ENCODE data around the gene SGSM2.

The SGSM2 gene, protein sequence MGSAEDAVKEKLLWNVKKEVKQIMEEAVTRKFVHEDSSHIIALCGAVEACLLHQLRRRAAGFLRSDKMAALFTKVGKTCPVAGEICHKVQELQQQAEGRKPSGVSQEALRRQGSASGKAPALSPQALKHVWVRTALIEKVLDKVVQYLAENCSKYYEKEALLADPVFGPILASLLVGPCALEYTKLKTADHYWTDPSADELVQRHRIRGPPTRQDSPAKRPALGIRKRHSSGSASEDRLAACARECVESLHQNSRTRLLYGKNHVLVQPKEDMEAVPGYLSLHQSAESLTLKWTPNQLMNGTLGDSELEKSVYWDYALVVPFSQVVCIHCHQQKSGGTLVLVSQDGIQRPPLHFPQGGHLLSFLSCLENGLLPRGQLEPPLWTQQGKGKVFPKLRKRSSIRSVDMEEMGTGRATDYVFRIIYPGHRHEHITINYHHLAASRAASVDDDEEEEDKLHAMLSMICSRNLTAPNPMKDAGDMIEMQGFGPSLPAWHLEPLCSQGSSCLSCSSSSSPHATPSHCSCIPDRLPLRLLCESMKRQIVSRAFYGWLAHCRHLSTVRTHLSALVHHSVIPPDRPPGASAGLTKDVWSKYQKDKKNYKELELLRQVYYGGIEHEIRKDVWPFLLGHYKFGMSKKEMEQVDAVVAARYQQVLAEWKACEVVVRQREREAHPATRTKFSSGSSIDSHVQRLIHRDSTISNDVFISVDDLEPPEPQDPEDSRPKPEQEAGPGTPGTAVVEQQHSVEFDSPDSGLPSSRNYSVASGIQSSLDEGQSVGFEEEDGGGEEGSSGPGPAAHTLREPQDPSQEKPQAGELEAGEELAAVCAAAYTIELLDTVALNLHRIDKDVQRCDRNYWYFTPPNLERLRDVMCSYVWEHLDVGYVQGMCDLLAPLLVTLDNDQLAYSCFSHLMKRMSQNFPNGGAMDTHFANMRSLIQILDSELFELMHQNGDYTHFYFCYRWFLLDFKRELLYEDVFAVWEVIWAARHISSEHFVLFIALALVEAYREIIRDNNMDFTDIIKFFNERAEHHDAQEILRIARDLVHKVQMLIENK

GRCh38 chr17:2336852-2337543, at the start of gene SGSM2:
TSS of gene SGSM2 (plus strand) at chr17:2337501. CDS start at chr17:2337689, 188 bp downstream.
- Histone ChIP-seq H3K36me3 (ENCODE audit: insufficient read depth, low read length) (peaks cover 45% of the 10 kb centered on the region), H3K9me3 (ENCODE audit: low read depth, low read length) (no peaks in the 10 kb centered on the region), H3K9ac (ENCODE audit: insufficient read length) (peak within 1 kb of the TSS; percentile 98), H3K27ac (peak within 1 kb of the TSS; percentile 86), H3K4me3 (peak within 1 kb of the TSS; percentile 97)
- TF ChIP-seq FOXP2 (optimal IDR thresholded peaks at IDR 0.05; ENCODE audit: control extremely low read depth, extremely low read length, insufficient read depth): no peak
- no peak for TF ChIP-seq POLR2AphosphoS5 (IDR thresholded peaks at IDR 0.05; ENCODE audit: borderline replicate concordance, low read depth, low read length)
- TF ChIP-seq EZH2 (IDR thresholded peaks at IDR 0.05): no peak
- DNase-seq (ENCODE audit: low read depth, low spot score): no peak

- no peak overlapping the region for H3K4me3 ChIP-seq
- no peaks in the 10 kb centered on the region for H3K9me3 ChIP-seq (ENCODE audit: low read depth, low read length)
- H3K9ac ChIP-seq (ENCODE audit: insufficient read length): no peak overlapping the region
- H3K36me3 ChIP-seq (ENCODE audit: insufficient read depth, low read length): peaks cover 51% of the 10 kb centered on the region
- TF ChIP-seq EZH2 (IDR thresholded peaks at IDR 0.05) (no peak), FOXP2 (optimal IDR thresholded peaks at IDR 0.05; ENCODE audit: control extremely low read depth, extremely low read length, insufficient read depth) (no peak), POLR2AphosphoS5 (IDR thresholded peaks at IDR 0.05; ENCODE audit: borderline replicate concordance, low read depth, low read length) (no peak)
- no peak overlapping the region for H3K27ac ChIP-seq
- no peak for DNase-seq (ENCODE audit: low read depth, low spot score)
Observed at GRCh38 chr17:2289878-2290478, 47.3 kb upstream of the SGSM2 start.

- DNase-seq (ENCODE audit: low read depth, low spot score): no peak
- no peak overlapping the region for H3K4me3 ChIP-seq
- peaks cover 58% of the 10 kb centered on the region for H3K36me3 ChIP-seq (ENCODE audit: insufficient read depth, low read length)
- no peak overlapping the region for H3K9ac ChIP-seq (ENCODE audit: insufficient read length)
- H3K27ac ChIP-seq: no peak overlapping the region
- H3K9me3 ChIP-seq (ENCODE audit: low read depth, low read length): no peaks in the 10 kb centered on the region
- TF ChIP-seq FOXP2 (optimal IDR thresholded peaks at IDR 0.05; ENCODE audit: control extremely low read depth, extremely low read length, insufficient read depth): no peak
- TF ChIP-seq POLR2AphosphoS5 (IDR thresholded peaks at IDR 0.05; ENCODE audit: borderline replicate concordance, low read depth, low read length): no peak
- TF ChIP-seq EZH2 (IDR thresholded peaks at IDR 0.05): no peak
Observed at GRCh38 chr17:2292100-2292499, 45.2 kb upstream of the SGSM2 start.

- TF ChIP-seq EZH2 (IDR thresholded peaks at IDR 0.05) (no peak), POLR2AphosphoS5 (IDR thresholded peaks at IDR 0.05; ENCODE audit: borderline replicate concordance, low read depth, low read length) (no peak), FOXP2 (optimal IDR thresholded peaks at IDR 0.05; ENCODE audit: control extremely low read depth, extremely low read length, insufficient read depth) (no peak)
- no peak for DNase-seq (ENCODE audit: low read depth, low spot score)
- Histone ChIP-seq H3K9me3 (ENCODE audit: low read depth, low read length) (no peaks in the 10 kb centered on the region), H3K36me3 (ENCODE audit: insufficient read depth, low read length) (peaks cover 68% of the 10 kb centered on the region), H3K9ac (ENCODE audit: insufficient read length) (no peak overlapping the region), H3K27ac (no peak overlapping the region), H3K4me3 (no peak overlapping the region)
Observed at GRCh38 chr17:2295575-2295974, 41.7 kb upstream of the SGSM2 start.

DNA sequence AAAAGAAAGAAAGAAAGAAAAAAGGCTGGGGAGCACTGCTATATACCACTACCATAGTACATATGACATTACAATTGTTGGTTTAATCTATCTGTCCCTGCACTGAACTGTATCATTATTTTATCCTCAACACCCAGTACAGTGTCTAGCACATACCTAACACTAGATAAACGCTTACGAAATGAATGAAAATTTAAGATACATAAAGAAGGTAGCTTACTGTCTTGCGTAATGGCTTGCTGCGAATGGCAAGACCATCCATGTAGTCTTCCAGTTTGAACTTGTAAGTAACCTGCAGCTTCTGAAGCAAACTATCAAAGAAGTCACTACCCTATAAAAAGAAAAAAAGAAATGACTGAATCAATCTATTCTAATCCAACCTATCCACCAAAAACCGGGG, 40.3 kb upstream of the SGSM2 start:
- Histone ChIP-seq H3K9me3 (ENCODE audit: low read depth, low read length) (no peaks in the 10 kb centered on the region), H3K36me3 (ENCODE audit: insufficient read depth, low read length) (peaks cover 64% of the 10 kb centered on the region), H3K9ac (ENCODE audit: insufficient read length) (no peak overlapping the region), H3K4me3 (no peak overlapping the region), H3K27ac (no peak overlapping the region)
- TF ChIP-seq FOXP2 (optimal IDR thresholded peaks at IDR 0.05; ENCODE audit: control extremely low read depth, extremely low read length, insufficient read depth): no peak
- no peak for TF ChIP-seq POLR2AphosphoS5 (IDR thresholded peaks at IDR 0.05; ENCODE audit: borderline replicate concordance, low read depth, low read length)
- TF ChIP-seq EZH2 (IDR thresholded peaks at IDR 0.05): no peak
- no peak for DNase-seq (ENCODE audit: low read depth, low spot score)

GRCh38 chr17:2299136-2299535, 38.2 kb upstream of the SGSM2 start:
- TF ChIP-seq EZH2 (IDR thresholded peaks at IDR 0.05): no peak
- no peak for DNase-seq (ENCODE audit: low read depth, low spot score)
- Histone ChIP-seq H3K27ac (no peak overlapping the region), H3K4me3 (no peak overlapping the region), H3K9me3 (ENCODE audit: low read depth, low read length) (no peaks in the 10 kb centered on the region), H3K9ac (ENCODE audit: insufficient read length) (no peak overlapping the region), H3K36me3 (ENCODE audit: insufficient read depth, low read length) (peaks cover 47% of the 10 kb centered on the region)

DNA sequence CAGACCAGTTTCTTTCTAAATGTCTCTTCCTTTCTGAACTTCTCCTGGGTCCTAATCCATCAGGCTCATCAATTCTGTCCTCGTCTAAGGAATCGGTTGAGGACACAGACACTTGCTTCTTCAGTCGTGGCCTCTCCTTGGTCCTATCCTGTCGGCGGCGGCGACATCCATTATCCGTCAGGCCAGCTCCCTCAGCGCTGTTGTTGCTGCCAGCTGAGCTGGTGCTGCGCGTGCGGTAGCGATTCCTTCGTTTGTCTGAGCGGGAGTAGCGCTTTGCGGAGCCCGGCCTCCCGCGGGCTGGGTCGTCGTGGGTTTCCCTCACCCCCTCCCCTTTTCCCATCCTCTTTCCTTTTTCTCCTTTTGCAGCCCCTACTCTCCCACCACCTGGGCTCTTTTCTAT, 37.5 kb upstream of the SGSM2 start:
- no peak overlapping the region for H3K9ac ChIP-seq (ENCODE audit: insufficient read length)
- no peaks in the 10 kb centered on the region for H3K9me3 ChIP-seq (ENCODE audit: low read depth, low read length)
- DNase-seq (ENCODE audit: low read depth, low spot score): no peak
- no peak overlapping the region for H3K27ac ChIP-seq
- peaks cover 42% of the 10 kb centered on the region for H3K36me3 ChIP-seq (ENCODE audit: insufficient read depth, low read length)
- H3K4me3 ChIP-seq: no peak overlapping the region
- no peak for TF ChIP-seq POLR2AphosphoS5 (IDR thresholded peaks at IDR 0.05; ENCODE audit: borderline replicate concordance, low read depth, low read length)
- TF ChIP-seq FOXP2 (optimal IDR thresholded peaks at IDR 0.05; ENCODE audit: control extremely low read depth, extremely low read length, insufficient read depth): no peak
- no peak for TF ChIP-seq EZH2 (IDR thresholded peaks at IDR 0.05)
